ENCODE data around the gene ELOA. TPM values are rescaled to one million over a fixed set of nuclear protein-coding genes. Genes with fewer than 3 reads are reported as not detected.

Gene ELOA
- total and polyA plus RNA-seq, 9 of the 15 experiments (the other 6 are each of a cell fraction or from before 2014, with no cell fraction given), result 31.9 to 98.6 (median 61.3) TPM

DNA sequence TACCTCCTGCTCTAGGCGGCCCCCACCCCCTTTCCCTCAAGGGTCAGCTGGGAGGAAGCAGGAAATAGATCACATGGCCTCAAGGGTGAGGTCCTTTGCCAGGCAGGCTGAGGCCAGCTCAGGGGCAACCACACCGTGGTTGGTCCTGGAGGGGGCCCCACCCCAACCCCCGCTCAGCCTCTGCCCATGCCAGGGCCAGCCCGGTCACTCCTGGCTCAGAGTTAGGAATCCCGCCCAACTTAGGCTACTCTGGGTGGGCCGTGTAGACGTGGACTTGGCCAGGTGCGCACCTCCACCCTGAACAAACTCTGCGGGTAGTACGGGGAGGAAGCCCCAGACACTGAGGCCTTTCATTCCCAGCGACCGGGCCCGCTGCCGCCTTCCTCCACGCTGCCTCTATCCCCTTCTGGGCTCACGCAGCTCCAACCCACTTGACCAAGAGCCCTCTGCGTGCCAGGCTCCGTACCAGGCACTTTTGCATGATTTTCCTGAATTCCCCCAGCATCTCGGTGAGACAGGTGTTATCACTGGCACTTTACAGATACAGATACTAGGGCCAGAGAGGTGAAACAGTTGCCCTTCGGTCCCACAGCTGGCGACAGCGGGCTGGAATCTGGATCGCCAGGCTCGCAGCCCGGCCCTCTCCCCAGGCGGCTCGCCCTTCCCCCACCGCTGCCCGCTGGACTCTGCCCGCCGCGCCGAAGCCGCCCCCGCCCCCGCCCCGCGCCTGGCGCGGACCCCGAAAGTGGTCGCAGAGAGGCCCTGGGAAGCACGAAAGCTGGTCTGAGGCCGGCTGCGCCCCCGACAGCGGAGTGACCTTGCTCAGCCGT is 56.5 kb downstream of the ELOA start (continued):
- TF ChIP-seq HOXB6 (CRISPR knock-in tag; IDR thresholded peaks at IDR 0.05; ENCODE audit: borderline replicate concordance) (no peak), TBL1XR1 (IDR thresholded peaks at IDR 0.05; ENCODE audit: low read length in 2 of 2) (no peak), ZNF134 (CRISPR knock-in tag; conservative IDR thresholded peaks at IDR 0.05) (0 out of 2 replicates have a peak, but pooled peaks have one; percentile 19), ZNF239 (CRISPR knock-in tag; IDR thresholded peaks at IDR 0.05) (no peak), PHB2 (IDR thresholded peaks at IDR 0.05; ENCODE audit: low read depth) (no peak), POLR2B (IDR thresholded peaks at IDR 0.05; ENCODE audit: low read depth, partially characterized antibody) (peak; percentile 64), ETV1 (tag; conservative IDR thresholded peaks at IDR 0.05; ENCODE audit: low read depth) (peak; percentile 54), TAF1 (IDR thresholded peaks at IDR 0.05; ENCODE audit: control insufficient read depth, extremely low read depth, insufficient read depth, low read length, severe bottlenecking) (peak; percentile 62), POLR2AphosphoS2 (IDR thresholded peaks at IDR 0.05; ENCODE audit: low read length) (peak; percentile 71; the same call in 1 of the 2 replicates), ZNF175 (CRISPR knock-in tag; IDR thresholded peaks at IDR 0.05; ENCODE audit: low read depth) (peak; percentile 90), XRCC5 (IDR thresholded peaks at IDR 0.05; ENCODE audit: low read depth, low read length) (0 out of 2 replicates have a peak, but pooled peaks have one; percentile 36), HDGF (IDR thresholded peaks at IDR 0.05) (no peak), ZNF184 (CRISPR knock-in tag; IDR thresholded peaks at IDR 0.05) (no peak), KAT7 (CRISPR knock-in tag; IDR thresholded peaks at IDR 0.05; ENCODE audit: borderline replicate concordance) (0 out of 2 replicates have a peak, but pooled peaks have one; percentile 69), RBM25 (IDR thresholded peaks at IDR 0.05; ENCODE audit: low read depth, low read length, severe bottlenecking) (no peak)
- TF ChIP-seq, protein P1, sequence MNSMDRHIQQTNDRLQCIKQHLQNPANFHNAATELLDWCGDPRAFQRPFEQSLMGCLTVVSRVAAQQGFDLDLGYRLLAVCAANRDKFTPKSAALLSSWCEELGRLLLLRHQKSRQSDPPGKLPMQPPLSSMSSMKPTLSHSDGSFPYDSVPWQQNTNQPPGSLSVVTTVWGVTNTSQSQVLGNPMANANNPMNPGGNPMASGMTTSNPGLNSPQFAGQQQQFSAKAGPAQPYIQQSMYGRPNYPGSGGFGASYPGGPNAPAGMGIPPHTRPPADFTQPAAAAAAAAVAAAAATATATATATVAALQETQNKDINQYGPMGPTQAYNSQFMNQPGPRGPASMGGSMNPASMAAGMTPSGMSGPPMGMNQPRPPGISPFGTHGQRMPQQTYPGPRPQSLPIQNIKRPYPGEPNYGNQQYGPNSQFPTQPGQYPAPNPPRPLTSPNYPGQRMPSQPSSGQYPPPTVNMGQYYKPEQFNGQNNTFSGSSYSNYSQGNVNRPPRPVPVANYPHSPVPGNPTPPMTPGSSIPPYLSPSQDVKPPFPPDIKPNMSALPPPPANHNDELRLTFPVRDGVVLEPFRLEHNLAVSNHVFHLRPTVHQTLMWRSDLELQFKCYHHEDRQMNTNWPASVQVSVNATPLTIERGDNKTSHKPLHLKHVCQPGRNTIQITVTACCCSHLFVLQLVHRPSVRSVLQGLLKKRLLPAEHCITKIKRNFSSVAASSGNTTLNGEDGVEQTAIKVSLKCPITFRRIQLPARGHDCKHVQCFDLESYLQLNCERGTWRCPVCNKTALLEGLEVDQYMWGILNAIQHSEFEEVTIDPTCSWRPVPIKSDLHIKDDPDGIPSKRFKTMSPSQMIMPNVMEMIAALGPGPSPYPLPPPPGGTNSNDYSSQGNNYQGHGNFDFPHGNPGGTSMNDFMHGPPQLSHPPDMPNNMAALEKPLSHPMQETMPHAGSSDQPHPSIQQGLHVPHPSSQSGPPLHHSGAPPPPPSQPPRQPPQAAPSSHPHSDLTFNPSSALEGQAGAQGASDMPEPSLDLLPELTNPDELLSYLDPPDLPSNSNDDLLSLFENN (IDR thresholded peaks at IDR 0.05; ENCODE audit: low read depth in 2 of 2, low read length in 2 of 2), result peak in 1 of 2 experiments; percentile 36; a peak in 1 of 4 replicates

Data from K562 (cell line).